HepG2 (cell line): ENCODE results near the gene ATP6V0A1. TPM values are rescaled to one million over a fixed set of nuclear protein-coding genes. Genes with fewer than 3 reads are reported as not detected.

Source experiments
- AHDC1 ChIP-seq: sonication (generic); formaldehyde crosslinking; IDR thresholded peaks from 2 replicates; pipeline ENCODE4 v1.5.1; 2020; ENCODE audit warnings: mild to moderate bottlenecking, missing genetic modification reagents, borderline replicate concordance
- ATF1 ChIP-seq: IDR thresholded peaks from 2 replicates; pipeline ENCODE4 v1.6.1; 2016; ENCODE audit warnings: mild to moderate bottlenecking, control low read depth
- HINFP ChIP-seq: sonication (generic); formaldehyde crosslinking; IDR thresholded peaks from 2 replicates; pipeline ENCODE4 v1.4.0; 2020; ENCODE audit warnings: low read depth, mild to moderate bottlenecking, missing genetic modification reagents
- MED1 ChIP-seq: sonication (generic); formaldehyde crosslinking; IDR thresholded peaks from 2 replicates; pipeline ENCODE4 v1.4.0; 2020; ENCODE audit warnings: missing genetic modification reagents
- TGIF2 ChIP-seq: IDR thresholded peaks from 2 replicates; pipeline ENCODE4 v1.6.1; 2016; ENCODE audit warnings: control low read depth, missing compliant biosample characterization
- ZBTB40 ChIP-seq, 2 experiments: fragments of 450-650 bp in 1 of 2; sonication (generic) in 1 of 2; formaldehyde crosslinking in 1 of 2; IDR thresholded peaks; 2 replicates each; pipeline versions ENCODE4 v1.6.1 to v1.8.0; 2016 to 2022; ENCODE audit warnings: antibody characterized with exemption in 1 of 2, mild to moderate bottlenecking in 1 of 2, missing genetic modification reagents in 1 of 2
- ZMYM2 ChIP-seq: sonication (generic); formaldehyde crosslinking; IDR thresholded peaks from 2 replicates; pipeline ENCODE4 v1.8.0; 2022; ENCODE audit warnings: mild to moderate bottlenecking, missing genetic modification reagents
- ZNF3 ChIP-seq: IDR thresholded peaks from 2 replicates; pipeline ENCODE4 v1.7.0; 2017; ENCODE audit warnings: inconsistent platforms
- ZNF441 ChIP-seq: sonication (generic); formaldehyde crosslinking; IDR thresholded peaks from 2 replicates; pipeline ENCODE4 v1.7.0; 2021; ENCODE audit warnings: missing genetic modification reagents, borderline replicate concordance
- ZNF7 ChIP-seq: IDR thresholded peaks from 2 replicates; pipeline ENCODE4 v1.6.1; 2016; ENCODE audit warnings: missing biosample characterization, missing genetic modification reagents
- polyA plus RNA-seq, 8 experiments: library from polyadenylated mRNA; depleted of rRNA in 3 of 8; stranded (reverse) in 7 of 8; unstranded in 1 of 8; fragments of >200 nt; fragmentation: Illumina TruSeq in 4 of 8; extraction: Trizol in 4 of 8; gene quantifications; 2 replicates each; pipeline versions ENCODE4 v1.2.1 to v1.2.3, GENCODE V29; 2011 to 2016; ENCODE audit warnings: low read depth in 4 of 8, missing spikeins in 1 of 8, mixed read lengths in 1 of 8; ENCODE audit not compliant: insufficient read depth in 1 of 8
- total RNA-seq, 5 experiments: library from RNA; depleted of rRNA; stranded (reverse); fragments of >200 nt; fragmentation: Illumina TruSeq; extraction: Trizol; gene quantifications; 2 replicates each; pipeline ENCODE4 v1.2.3, GENCODE V29; 2016; ENCODE audit warnings: low read depth in 1 of 5
- TF ChIP-seq, protein P1 (sequence below): IDR thresholded peaks from 2 replicates; pipeline ENCODE4 v1.6.1; 2016; ENCODE audit warnings: mild to moderate bottlenecking, missing biosample characterization, missing genetic modification reagents

Gene ATP6V0A1
- total and polyA plus RNA-seq, 2 of the 13 experiments (the other 11 are each of a cell fraction or from before 2014, with no cell fraction given), result 27.9 to 54.1 TPM

- TF ChIP-seq ZBTB40 (IDR thresholded peaks at IDR 0.05) (no peak), ZBTB40 (CRISPR knock-in tag; IDR thresholded peaks at IDR 0.05) (peak; percentile 93; the same call in 1 of the 2 replicates), MED1 (peak; percentile 94), AHDC1 (peak; percentile 90), ZMYM2 (CRISPR knock-in tag) (peak; percentile 87), ZNF7 (CRISPR knock-in tag) (0 out of 2 replicates have a peak, but pooled peaks have one; percentile 2), ZNF441 (CRISPR knock-in tag) (peak; percentile 94), HINFP (CRISPR knock-in tag) (peak; percentile 60; the same call in 1 of the 2 replicates), TGIF2 (CRISPR knock-in tag) (peak; percentile 73; the same call in 1 of the 2 replicates), ZNF3 (no peak), ATF1 (CRISPR knock-in tag) (peak; percentile 80; the same call in 1 of the 2 replicates)
- TF ChIP-seq, protein P1, sequence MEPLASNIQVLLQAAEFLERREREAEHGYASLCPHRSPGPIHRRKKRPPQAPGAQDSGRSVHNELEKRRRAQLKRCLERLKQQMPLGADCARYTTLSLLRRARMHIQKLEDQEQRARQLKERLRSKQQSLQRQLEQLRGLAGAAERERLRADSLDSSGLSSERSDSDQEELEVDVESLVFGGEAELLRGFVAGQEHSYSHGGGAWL, result peak; percentile 82; the same call in 1 of the 2 replicates
These were observed 82.6 kb downstream of the ATP6V0A1 start (continued) for GRCh38 chr17:42541041-42541833.
